HG02938 (cell line): ENCODE measurements around the gene ARHGEF28.

ENCODE experiments used
- ATAC-seq: cut with Tn5 transposase; IDR thresholded peaks from one replicate; pipeline ENCODE4 v1.9.1; 2021; ENCODE audit warnings: mild to moderate bottlenecking, moderate library complexity; ENCODE audit not compliant: unreplicated experiment

The ARHGEF28 gene

GRCh38 chr5:73691302-73692080, 65.5 kb downstream of the ARHGEF28 start:
- no peak for ATAC-seq

GRCh38 chr5:73692166-73692640, 66.2 kb downstream of the ARHGEF28 start:
- ATAC-seq: no peak

GRCh38 chr5:73692981-73693380, 67.0 kb downstream of the ARHGEF28 start:
- no peak for ATAC-seq

- peak; percentile 30 for ATAC-seq
Observed at GRCh38 chr5:73693573-73694061, 67.6 kb downstream of the ARHGEF28 start.

- ATAC-seq: peak; percentile 82
Observed at GRCh38 chr5:73694089-73694488, 68.1 kb downstream of the ARHGEF28 start.

DNA sequence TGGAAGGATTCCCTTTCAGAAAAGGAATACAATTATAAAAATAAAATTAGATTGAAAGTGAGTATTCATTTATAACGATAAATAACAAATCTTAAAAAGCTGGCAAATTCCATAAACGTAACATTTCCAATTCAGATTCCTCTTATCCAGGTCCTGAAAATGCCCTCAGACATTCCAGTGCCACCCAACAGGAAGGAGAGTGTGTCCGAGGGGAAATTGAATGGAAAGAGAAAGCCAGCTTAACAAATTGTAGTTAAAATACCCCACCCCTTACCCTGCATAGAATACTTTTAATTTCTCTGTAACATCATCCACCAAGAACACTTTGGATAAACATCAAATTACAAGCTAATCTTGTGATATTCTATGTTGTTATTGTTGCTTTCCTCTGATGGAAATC, 72.0 kb downstream of the ARHGEF28 start:
- no peak for ATAC-seq

GRCh38 chr5:73701566-73701965, 75.6 kb downstream of the ARHGEF28 start:
- no peak for ATAC-seq

DNA sequence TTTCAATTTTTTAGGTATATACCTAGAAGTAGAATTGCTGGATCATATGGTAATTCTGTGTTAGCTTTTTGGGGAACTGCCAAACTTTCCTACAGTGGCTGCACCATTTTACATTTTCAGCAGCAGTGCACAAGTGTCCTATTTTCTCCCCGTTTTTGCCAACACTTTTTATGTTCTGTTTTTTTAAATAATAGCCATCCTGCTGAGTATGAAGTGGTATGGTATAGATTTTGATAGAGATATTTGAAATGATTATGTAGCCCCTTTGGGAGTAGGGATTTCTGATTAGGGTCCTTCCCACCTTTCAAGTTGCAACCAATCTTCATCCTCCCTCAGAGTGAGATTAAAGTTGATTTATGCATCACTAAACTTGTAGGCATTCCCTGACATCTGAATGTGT, 76.5 kb downstream of the ARHGEF28 start:
- ATAC-seq: no peak

- no peak for ATAC-seq
Observed at GRCh38 chr5:73702951-73703350, 77.0 kb downstream of the ARHGEF28 start.

- no peak for ATAC-seq
Observed at GRCh38 chr5:73705364-73705763, 79.4 kb downstream of the ARHGEF28 start.

DNA sequence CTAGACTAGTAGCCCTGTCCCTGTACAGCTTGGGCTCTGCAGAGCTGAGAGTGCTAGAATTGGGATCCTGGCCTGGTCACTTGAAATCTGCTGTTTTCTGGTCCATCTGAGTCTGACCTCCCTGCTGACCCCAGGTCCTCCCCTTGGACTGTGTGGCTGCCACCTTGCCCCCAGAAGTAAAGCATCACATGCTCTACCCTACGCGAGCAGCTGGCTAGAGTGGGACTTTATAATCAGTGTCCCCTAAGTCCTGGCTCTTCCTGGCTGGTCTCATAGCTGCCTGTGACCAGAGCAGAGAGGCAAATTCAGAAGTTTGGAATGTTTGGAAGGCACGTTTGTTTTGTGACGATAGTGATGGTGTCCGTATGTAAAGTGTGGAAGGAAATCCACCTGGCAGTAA, 81.0 kb downstream of the ARHGEF28 start:
- ATAC-seq: no peak

DNA sequence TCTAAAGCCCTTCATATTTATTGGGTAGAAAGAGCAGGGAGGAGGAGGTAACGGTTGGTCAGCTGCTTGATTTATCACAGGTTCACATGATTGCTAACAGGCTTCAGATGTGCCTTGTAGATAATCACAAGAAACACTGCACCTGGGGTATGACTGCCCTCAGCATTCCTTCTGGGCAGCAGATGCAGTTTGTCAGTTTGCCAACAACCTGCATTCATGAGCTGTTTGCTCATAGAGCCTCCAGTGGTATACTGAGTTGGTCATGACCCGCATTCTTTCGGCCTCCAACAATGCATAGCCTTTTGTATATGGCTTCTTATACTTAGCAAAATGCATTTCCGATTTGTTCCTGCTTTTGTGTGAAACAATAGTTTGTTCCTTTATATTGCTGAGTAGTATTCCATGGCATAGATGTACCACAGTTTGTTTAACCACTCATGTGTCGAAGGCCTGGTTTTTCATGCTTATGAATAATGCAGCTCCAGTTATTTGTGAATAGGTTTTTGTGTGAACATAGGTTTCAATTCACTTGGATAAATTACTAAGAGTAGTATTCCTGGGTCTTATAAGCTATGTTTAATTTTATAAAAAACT, 83.6 kb downstream of the ARHGEF28 start:
- ATAC-seq: no peak

GRCh38 chr5:73716284-73716808, 90.3 kb downstream of the ARHGEF28 start:
- no peak for ATAC-seq

DNA sequence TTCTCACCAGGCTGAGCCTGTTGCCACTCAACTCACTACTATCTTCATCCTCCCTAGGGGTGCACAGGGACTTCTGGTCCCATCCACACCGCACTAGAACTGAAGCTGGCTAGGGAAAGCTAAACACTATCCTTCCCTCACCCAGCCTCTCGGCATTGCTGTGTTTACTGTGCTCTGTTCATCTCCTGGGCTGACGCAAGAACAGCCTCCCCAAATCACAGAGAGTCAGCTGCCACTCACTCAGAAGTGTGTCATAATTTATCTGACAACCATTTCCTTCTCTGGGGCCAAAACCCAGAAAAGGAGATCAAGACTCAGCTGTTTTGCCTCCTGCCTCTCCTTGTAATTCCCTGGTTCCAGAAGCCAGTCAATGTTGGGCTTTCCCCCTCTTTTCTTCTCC, 92.8 kb downstream of the ARHGEF28 start:
- no peak for ATAC-seq

DNA sequence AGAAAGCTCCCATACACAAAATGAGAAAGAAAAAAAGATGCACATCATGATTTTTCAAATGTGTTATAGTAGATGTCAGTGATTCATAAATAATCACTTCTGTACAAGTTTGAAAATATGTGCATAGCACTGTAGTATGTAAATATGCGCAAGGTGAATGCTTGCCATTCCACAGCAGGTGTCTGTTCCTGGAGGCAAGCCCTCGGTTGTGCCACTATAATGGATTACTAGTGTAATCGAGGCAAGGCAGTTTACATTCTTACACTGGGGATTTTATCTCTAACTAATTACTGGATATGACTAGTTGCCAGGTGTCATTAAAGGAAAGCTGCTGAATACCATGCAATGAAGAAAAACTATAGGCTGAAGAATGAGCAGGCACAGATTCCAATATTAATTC, 93.6 kb downstream of the ARHGEF28 start:
- no peak for ATAC-seq

GRCh38 chr5:73722231-73722630, 96.2 kb downstream of the ARHGEF28 start:
- no peak for ATAC-seq

GRCh38 chr5:73726071-73726470, 100.1 kb downstream of the ARHGEF28 start:
- ATAC-seq: no peak

- ATAC-seq: no peak
Observed at GRCh38 chr5:73726606-73727231, 100.7 kb downstream of the ARHGEF28 start.

GRCh38 chr5:73727470-73727869, 101.5 kb downstream of the ARHGEF28 start:
- ATAC-seq: no peak

GRCh38 chr5:73728493-73729273, 102.7 kb downstream of the ARHGEF28 start:
- no peak for ATAC-seq

GRCh38 chr5:73729329-73729728, 103.3 kb downstream of the ARHGEF28 start:
- ATAC-seq: no peak
